ENCODE measurements around the gene PRSS33. TPM values are rescaled to one million over a fixed set of nuclear protein-coding genes. Genes with fewer than 3 reads are reported as not detected.

The PRSS33 gene
- total and polyA plus RNA-seq, 2 of the 8 experiments (the other 6 are each of a cell fraction or from before 2014, with no cell fraction given) = 0.09 TPM; not detected in 1

DNA sequence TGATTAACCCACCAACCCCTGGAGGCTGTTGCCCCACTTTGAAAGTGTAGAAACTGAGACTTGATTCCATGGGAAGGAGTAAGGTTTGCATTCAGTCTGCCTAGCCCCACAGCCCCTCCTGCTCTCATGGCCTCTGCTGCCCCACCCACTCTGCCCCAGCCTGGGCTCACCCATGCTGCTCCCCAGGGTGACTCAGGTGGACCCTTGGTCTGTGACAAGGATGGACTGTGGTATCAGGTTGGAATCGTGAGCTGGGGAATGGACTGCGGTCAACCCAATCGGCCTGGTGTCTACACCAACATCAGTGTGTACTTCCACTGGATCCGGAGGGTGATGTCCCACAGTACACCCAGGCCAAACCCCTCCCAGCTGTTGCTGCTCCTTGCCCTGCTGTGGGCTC lies 17.4 kb upstream of the PRSS33 start:
- H2BK120ac ChIP-seq (replicated peaks; ENCODE audit: low read depth, low read length) = no peak overlapping the region
- no peak overlapping the region for H4K5ac ChIP-seq (ENCODE audit: insufficient read length, low read depth, low read length)
- peaks cover 13 to 24% of the 10 kb centered on the region in 2 experiments for H3K9me3 ChIP-seq (ENCODE audit: insufficient read depth in 2 of 2, low read depth in 1 of 2, low read length in 1 of 2)
- no peak overlapping the region for H3K4ac ChIP-seq (replicated peaks; ENCODE audit: insufficient read length, low read depth, low read length)
- no peak overlapping the region for H2AFZ ChIP-seq (ENCODE audit: low read length)
- H3K4me2 ChIP-seq (ENCODE audit: insufficient read depth in 1 of 2, low read depth in 2 of 2, low read length in 2 of 2) = no peak overlapping the region
- H3K14ac ChIP-seq (ENCODE audit: insufficient read length) = no peak overlapping the region
- no peaks in the 10 kb centered on the region; a peak in 1 of 7 replicates for H3K27me3 ChIP-seq (replicated peaks in 1 of 4; ENCODE audit: control insufficient read depth in 3 of 4, extremely low read depth in 1 of 4, insufficient read depth in 3 of 4, low read length in 3 of 4)
- no peak overlapping the region for H4K8ac ChIP-seq (ENCODE audit: extremely low read depth, insufficient read depth, low read length)
- no peaks in the 10 kb centered on the region for H3K36me3 ChIP-seq (ENCODE audit: control insufficient read depth in 2 of 4, insufficient read depth in 4 of 4, low read length in 3 of 4)
- no peak overlapping the region for H2BK20ac ChIP-seq (ENCODE audit: low read length)
- no peaks in the 10 kb centered on the region for H3K79me1 ChIP-seq (ENCODE audit: low read depth, low read length)
- H2AK5ac ChIP-seq (ENCODE audit: low read depth, low read length) = no peak overlapping the region
- no peak overlapping the region for H2BK15ac ChIP-seq (ENCODE audit: low read length)
- no peak overlapping the region for H3K9ac ChIP-seq (replicated peaks in 1 of 4; ENCODE audit: extremely low read depth in 1 of 4, low read depth in 3 of 4, low read length in 3 of 4)
- no peak overlapping the region for H3K23ac ChIP-seq (ENCODE audit: insufficient read length)
- no peaks in the 10 kb centered on the region for H3K79me2 ChIP-seq (ENCODE audit: control insufficient read depth in 1 of 2, insufficient read depth in 2 of 2, low read length in 2 of 2)
- no peak overlapping the region for H4K91ac ChIP-seq (replicated peaks; ENCODE audit: insufficient read length, low read length)
- H3K18ac ChIP-seq (ENCODE audit: extremely low read depth, low read length) = no peak overlapping the region
- DNase-seq (ENCODE audit: low read depth in 1 of 2, low spot score in 2 of 2) (no peak), FAIRE-seq (no peak)
- no peak overlapping the region for H2BK5ac ChIP-seq (ENCODE audit: low read depth, low read length)
- ChIA-PET CTCF (ENCODE audit: partially characterized antibody) (interaction anchor here (1.0 kb wide), 1 partner anchor 37 kb away, joined by 3 read pairs; no protein-coding TSS in a partner anchor), POLR2A (ENCODE audit: partially characterized antibody) (no interaction called here)
- H3K27ac ChIP-seq (ENCODE audit: low read depth, low read length) = no peak overlapping the region
- H3K56ac ChIP-seq (replicated peaks; ENCODE audit: insufficient read length, low read depth, low read length) = no peak overlapping the region
- H4K20me1 ChIP-seq (replicated peaks in 1 of 2; ENCODE audit: control insufficient read depth in 1 of 2, insufficient read depth in 2 of 2, low read length in 2 of 2) = peaks cover 0 to 2% of the 10 kb centered on the region in 2 experiments
- H2BK12ac ChIP-seq (ENCODE audit: low read depth, low read length) = no peak overlapping the region
- no peak overlapping the region for H3K4me3 ChIP-seq (ENCODE audit: extremely low read depth in 1 of 4, insufficient read depth in 2 of 4, low read depth in 3 of 4, low read length in 4 of 4)
- H3K23me2 ChIP-seq (ENCODE audit: low read depth, low read length) = no peaks in the 10 kb centered on the region
- no peaks in the 10 kb centered on the region for H3K4me1 ChIP-seq (replicated peaks in 1 of 4; ENCODE audit: control insufficient read depth in 3 of 4, insufficient read depth in 4 of 4, low read length in 3 of 4)
- WGBS, 2 experiments (ENCODE audit: extremely low coverage in 1 of 2, insufficient coverage in 1 of 2, insufficient read length in 1 of 2, insufficient replicate concordance in 2 of 2, low coverage in 1 of 2, low lambda C conversion rate in 2 of 2, missing lambda C conversion rate in 1 of 2) = 88% methylated on average over 4 of the region's 4 CpGs; no CpG with 5 or more reads in 1 of the 2 experiments
- no peak for TF ChIP-seq TBP (IDR thresholded peaks at IDR 0.05; ENCODE audit: low read depth, low read length)
- no peak for TF ChIP-seq RFX5 (IDR thresholded peaks at IDR 0.05; ENCODE audit: borderline replicate concordance, low read depth, low read length)
- TF ChIP-seq NRF1 (IDR thresholded peaks at IDR 0.05; ENCODE audit: low read depth, low read length) = no peak
- no peak for TF ChIP-seq POU5F1 (IDR thresholded peaks at IDR 0.05; ENCODE audit: low read depth, low read length)
- TF ChIP-seq SP1 (IDR thresholded peaks at IDR 0.05; ENCODE audit: low read depth, low read length) = no peak
- no peak for TF ChIP-seq EGR1 (IDR thresholded peaks at IDR 0.05; ENCODE audit: borderline replicate concordance, low read depth, low read length)
- TF ChIP-seq KDM5A (IDR thresholded peaks at IDR 0.05; ENCODE audit: low read length) = no peak
- no peak for TF ChIP-seq FOSL1 (IDR thresholded peaks at IDR 0.05; ENCODE audit: insufficient read depth, low read depth, low read length)
- TF ChIP-seq, protein P1, sequence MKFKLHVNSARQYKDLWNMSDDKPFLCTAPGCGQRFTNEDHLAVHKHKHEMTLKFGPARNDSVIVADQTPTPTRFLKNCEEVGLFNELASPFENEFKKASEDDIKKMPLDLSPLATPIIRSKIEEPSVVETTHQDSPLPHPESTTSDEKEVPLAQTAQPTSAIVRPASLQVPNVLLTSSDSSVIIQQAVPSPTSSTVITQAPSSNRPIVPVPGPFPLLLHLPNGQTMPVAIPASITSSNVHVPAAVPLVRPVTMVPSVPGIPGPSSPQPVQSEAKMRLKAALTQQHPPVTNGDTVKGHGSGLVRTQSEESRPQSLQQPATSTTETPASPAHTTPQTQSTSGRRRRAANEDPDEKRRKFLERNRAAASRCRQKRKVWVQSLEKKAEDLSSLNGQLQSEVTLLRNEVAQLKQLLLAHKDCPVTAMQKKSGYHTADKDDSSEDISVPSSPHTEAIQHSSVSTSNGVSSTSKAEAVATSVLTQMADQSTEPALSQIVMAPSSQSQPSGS (IDR thresholded peaks at IDR 0.05; ENCODE audit: low read length) = no peak
- TF ChIP-seq POLR2A (IDR thresholded peaks at IDR 0.05; ENCODE audit: control extremely low read depth in 1 of 2, low read depth in 2 of 2, low read length in 2 of 2) = no peak
- TF ChIP-seq PHF8 (conservative IDR thresholded peaks at IDR 0.05; ENCODE audit: low read depth, low read length) = no peak
- TF ChIP-seq SIN3A (conservative IDR thresholded peaks at IDR 0.05 in 1 of 2, IDR thresholded peaks at IDR 0.05 in 1 of 2; ENCODE audit: low read depth in 1 of 2, low read length in 2 of 2) = no peak
- TF ChIP-seq, protein P2, sequence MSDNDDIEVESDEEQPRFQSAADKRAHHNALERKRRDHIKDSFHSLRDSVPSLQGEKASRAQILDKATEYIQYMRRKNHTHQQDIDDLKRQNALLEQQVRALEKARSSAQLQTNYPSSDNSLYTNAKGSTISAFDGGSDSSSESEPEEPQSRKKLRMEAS (IDR thresholded peaks at IDR 0.05) = no peak
